ENCODE data around the gene CCDC102A. TPM values are rescaled to one million over a fixed set of nuclear protein-coding genes. Genes with fewer than 3 reads are reported as not detected.

CCDC102A gene
- total RNA-seq (2022; extraction: Qiagen RNA extraction; ENCODE audit: low read depth), result 4.2 to 11.8 TPM (median 8.6 TPM) in 5 replicates

DNA sequence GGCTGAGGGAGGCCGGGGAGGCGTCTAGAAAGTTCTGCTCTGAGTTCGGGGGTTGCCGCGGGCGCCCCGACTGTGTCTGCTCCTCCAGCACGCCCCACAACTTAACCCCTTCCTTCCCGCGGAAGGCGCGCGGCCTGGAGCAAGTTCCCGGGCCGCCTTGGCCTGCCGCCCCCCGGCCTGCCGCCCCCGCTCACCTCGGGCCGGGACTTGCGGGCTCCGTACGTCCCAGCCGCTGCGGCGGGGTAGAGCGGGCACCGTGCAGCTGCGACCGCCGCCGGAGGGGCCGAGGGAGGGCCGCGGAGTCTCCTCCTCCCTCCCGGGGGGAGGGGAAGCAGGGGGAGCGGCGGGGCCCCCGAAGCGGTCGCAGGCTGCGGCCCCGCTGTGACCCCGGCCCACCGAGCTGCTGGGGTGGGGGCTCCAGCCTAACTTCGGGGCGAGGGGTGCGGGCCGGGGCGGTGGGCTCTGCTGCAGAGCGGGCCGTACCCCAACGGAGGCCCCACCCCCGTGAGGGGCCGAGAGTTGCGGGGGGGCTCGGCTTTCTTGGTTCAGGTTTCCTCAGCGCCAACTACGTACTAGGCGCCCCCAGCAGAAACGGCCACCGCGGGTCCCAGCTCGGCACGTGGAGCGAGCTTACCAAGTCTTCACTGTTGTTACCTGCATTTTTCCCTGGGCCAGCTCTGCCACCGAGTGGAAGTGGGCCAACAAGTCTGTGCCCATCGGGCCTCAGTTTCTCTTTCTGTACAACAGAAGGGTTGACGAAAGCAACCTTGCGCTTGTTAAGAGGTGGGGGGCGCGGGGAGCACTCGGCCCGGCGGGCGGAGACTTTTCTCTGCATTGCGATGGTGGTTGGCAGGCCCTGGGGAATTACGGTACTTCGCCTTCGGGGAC lies at the start of gene CCDC102A:
Gene CCDC102A (minus strand): TSS at position 266 of the 888 bp plus-strand sequence. CDS start 7,394 bp downstream, outside the sequence.

DNA sequence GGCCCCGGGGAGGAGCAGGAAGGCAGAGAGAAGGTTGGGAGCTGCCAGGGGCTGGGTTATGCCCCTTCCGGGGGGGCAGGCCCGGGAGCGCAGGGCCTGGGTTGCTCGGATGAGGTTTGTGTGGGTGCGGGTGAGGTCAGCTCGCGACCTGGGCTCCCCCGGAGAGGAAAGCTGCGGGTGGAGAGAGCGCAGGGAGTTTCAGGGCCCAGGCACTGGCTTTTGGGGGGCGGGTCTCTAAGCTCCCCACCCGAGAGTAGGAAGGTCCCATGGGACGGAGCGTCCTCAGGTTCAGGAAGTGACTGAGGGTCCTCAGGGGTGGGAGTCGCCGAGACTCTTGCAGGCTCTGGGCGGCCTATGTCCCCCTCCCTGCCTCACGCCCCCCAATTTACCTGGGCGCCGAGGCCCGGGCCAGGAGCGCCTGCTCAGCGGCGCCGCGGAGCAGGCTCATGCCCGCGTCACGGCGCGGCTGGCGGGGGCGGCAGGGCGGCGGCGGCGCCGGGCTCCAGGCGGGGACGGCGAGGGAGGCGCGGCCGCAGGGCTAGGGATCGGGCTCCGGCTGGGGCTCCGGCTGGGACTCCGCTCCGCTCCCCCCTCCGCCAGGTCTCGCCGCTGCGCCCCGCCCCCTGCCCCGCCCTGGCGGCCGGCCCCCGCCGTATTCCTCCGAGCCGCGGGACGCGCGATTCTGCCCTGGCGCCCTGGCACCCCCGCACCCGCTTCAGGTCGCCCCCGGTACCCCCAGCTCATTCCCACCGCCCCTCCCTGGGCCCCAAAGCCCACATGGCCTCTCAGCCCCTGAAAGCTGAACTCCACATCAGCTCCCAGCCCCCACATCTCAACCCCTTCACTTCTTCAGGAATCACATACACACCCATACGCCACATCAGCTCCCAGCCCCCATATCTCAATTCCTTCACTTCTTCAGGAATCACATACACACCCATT lies 50.2 kb downstream of the CCDC102A start, which contains the start of gene DOK4:
Gene DOK4 (minus strand): TSS at position 578 of the 942 bp plus-strand sequence. CDS start 6,986 bp downstream, outside the sequence.

DNA sequence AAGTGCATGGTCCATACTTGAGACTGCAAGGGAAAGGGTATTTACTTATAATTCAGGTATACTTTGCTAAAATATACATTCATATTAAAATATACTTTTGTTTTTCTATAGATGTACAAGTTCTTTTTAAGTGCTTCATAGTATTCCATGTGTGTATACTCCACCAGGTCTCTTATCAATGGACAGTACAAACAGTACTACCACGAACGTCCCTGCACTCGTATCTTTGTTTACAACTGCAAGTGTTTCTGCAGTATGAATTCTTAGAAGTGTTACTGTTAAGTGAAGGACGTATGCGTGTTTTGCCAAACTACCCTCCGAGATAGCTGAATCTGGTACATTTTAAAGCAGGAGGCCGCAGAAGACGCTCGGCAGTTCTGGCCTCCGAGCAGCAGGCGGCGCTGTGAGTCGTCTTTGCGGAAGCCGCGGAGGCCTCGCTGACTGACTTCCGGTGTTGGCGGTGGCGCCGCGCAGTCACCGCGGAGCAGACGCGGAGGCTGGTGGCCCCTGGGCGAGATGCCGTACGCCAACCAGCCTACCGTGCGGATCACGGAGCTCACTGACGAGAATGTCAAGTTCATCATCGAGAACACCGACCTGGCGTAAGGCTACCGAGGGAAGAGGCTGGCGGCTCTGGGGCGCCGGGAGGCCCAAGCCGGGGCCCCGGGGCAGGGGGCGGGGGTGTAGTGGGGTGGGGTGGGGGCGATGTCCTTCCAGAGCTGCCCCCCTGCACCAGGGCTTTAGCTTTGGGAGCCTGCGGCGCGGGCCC lies 74.0 kb downstream of the CCDC102A start, which contains the start of gene POLR2C:
Gene POLR2C (plus strand): TSS at position 471 of the 769 bp plus-strand sequence. CDS start 46 bp downstream, at position 517.

Other genes starting within 250 kb of the CCDC102A start
- gene CCL22, start 177.8 kb downstream of the CCDC102A start, total RNA-seq (2022; extraction: Qiagen RNA extraction; ENCODE audit: low read depth), result 0.05 TPM in 2 of 5 replicates, not detected in the others
- gene CX3CL1, start 164.1 kb downstream of the CCDC102A start, total RNA-seq (2022; extraction: Qiagen RNA extraction; ENCODE audit: low read depth), result 0.07 to 0.19 TPM (median 0.12 TPM) in 4 of 5 replicates, not detected in the other
- not detected in 5 replicates for gene CCL17, start 131.8 kb downstream of the CCDC102A start, total RNA-seq (2022; extraction: Qiagen RNA extraction; ENCODE audit: low read depth)
- 69.4 to 81.7 TPM (median 74.6 TPM) in 5 replicates for gene CIAPIN1, start 89.2 kb downstream of the CCDC102A start, total RNA-seq (2022; extraction: Qiagen RNA extraction; ENCODE audit: low read depth)
- gene COQ9, start 89.1 kb downstream of the CCDC102A start, total RNA-seq (2022; extraction: Qiagen RNA extraction; ENCODE audit: low read depth), result 32.9 to 54.5 TPM (median 50.9 TPM) in 5 replicates
- gene POLR2C, start 73.9 kb downstream of the CCDC102A start, total RNA-seq (2022; extraction: Qiagen RNA extraction; ENCODE audit: low read depth), result 108 to 134 TPM (median 114 TPM) in 5 replicates
- gene DOK4, start 50.1 kb downstream of the CCDC102A start, total RNA-seq (2022; extraction: Qiagen RNA extraction; ENCODE audit: low read depth), result 26.4 to 50.2 TPM (median 40.8 TPM) in 5 replicates
- gene ADGRG5, start 6.1 kb upstream of the CCDC102A start, total RNA-seq (2022; extraction: Qiagen RNA extraction; ENCODE audit: low read depth), result 0.07 to 0.22 TPM (median 0.17 TPM) in 3 of 5 replicates, not detected in the others
- gene ADGRG1, start 92.1 kb upstream of the CCDC102A start, total RNA-seq (2022; extraction: Qiagen RNA extraction; ENCODE audit: low read depth), result 101 to 249 TPM (median 188 TPM) in 5 replicates
- 0.37 to 0.57 TPM (median 0.49 TPM) in 5 replicates for gene ADGRG3, start 131.7 kb upstream of the CCDC102A start, total RNA-seq (2022; extraction: Qiagen RNA extraction; ENCODE audit: low read depth)
- 0.19 to 0.48 TPM in 2 of 5 replicates, not detected in the others for gene DRC7, start 158.2 kb upstream of the CCDC102A start, total RNA-seq (2022; extraction: Qiagen RNA extraction; ENCODE audit: low read depth)
- gene KATNB1, start 199.2 kb upstream of the CCDC102A start, total RNA-seq (2022; extraction: Qiagen RNA extraction; ENCODE audit: low read depth), result 13.5 to 19.6 TPM (median 18.0 TPM) in 5 replicates